Endothelial cell (in vitro differentiated cells): ENCODE data around the gene NRSN2. TPM values are rescaled to one million over a fixed set of nuclear protein-coding genes. Genes with fewer than 3 reads are reported as not detected.
"Not testable (repeated sequence)": the region's sequence is repeated elsewhere in the genome, so short reads cannot be mapped to it uniquely, and the experiment has no call there.

Experiments used
- DNase-seq: peaks from one replicate; pipeline ENCODE4 v3.0.0; 2021; ENCODE audit warnings: low spot score
- H3K27ac Mint-ChIP-seq: one replicate; pipeline ENCODE4 v1.8.0; 2021; ENCODE audit warnings: mixed read lengths, inconsistent platforms; ENCODE audit not compliant: unreplicated experiment
- H3K27me3 Mint-ChIP-seq: one replicate; pipeline ENCODE4 v1.8.0; 2021; ENCODE audit warnings: mild to moderate bottlenecking, moderate library complexity, mixed read lengths, inconsistent platforms; ENCODE audit not compliant: unreplicated experiment
- H3K36me3 Mint-ChIP-seq: one replicate; pipeline ENCODE4 v1.8.0; 2021; ENCODE audit warnings: mild to moderate bottlenecking, low read depth, mixed read lengths, inconsistent platforms; ENCODE audit not compliant: unreplicated experiment
- H3K4me1 Mint-ChIP-seq: one replicate; pipeline ENCODE4 v1.8.0; 2021; ENCODE audit warnings: mild to moderate bottlenecking, mixed read lengths, inconsistent platforms; ENCODE audit not compliant: unreplicated experiment
- H3K4me3 Mint-ChIP-seq: one replicate; pipeline ENCODE4 v1.8.0; 2021; ENCODE audit warnings: mild to moderate bottlenecking, mixed read lengths, inconsistent platforms; ENCODE audit not compliant: unreplicated experiment
- H3K9me3 Mint-ChIP-seq: one replicate; pipeline ENCODE4 v1.8.0; 2021; ENCODE audit warnings: mixed read lengths, inconsistent platforms; ENCODE audit not compliant: unreplicated experiment
- CTCF ChIP-seq: fragments of 200-600 bp; sonication (generic); IDR thresholded peaks from one replicate; pipeline ENCODE4 v1.5.0; 2021; ENCODE audit warnings: antibody characterized with exemption; ENCODE audit not compliant: unreplicated experiment
- total RNA-seq: library from RNA; stranded (reverse); fragmentation: NEBNext Ultra II Directional; extraction: Animal tissue kit (Norgen Biotek cat#: 25700); gene quantifications from one replicate; pipeline ENCODE4 v1.2.1, GENCODE V29; 2021; ENCODE audit not compliant: unreplicated experiment

The NRSN2 gene
- total RNA-seq, 1 donor from 2014 or later: 43.2 TPM

DNA sequence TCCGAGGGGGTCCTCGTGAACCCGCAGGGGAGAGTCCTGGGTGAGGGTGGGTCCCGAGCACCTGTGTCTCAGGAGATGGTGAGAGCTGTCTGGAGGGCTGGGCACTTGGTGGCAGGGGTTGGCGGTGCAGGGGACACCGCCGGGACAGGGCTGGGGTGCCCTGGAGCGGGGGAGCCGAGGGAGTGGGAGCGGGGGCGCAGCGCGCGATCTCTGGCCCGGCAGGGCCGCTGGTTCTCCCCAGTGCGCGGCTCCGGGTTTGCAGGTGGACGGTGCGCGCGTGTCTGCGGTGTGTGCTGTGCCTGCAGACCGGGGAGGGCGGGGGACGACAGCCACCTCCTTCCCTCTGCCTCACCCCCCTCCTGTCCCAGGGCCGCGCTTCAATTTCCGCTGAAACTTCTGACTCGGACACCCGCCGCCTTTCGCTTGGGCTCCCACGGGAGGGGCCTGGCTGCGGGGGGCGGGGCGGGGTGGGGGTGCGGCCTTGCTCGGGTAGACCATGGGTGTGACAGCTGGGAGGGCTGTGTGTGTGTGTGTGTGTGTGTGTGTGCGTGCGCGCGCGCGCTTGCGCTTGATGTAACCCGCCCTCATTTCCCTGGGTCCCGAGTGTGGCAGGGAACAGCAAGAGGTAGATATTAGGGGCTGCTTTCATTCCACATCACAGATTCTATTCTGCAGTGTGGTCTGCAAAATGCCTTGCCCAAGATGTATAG, 34.8 kb downstream of the NRSN2 start:
- H3K4me1 Mint-ChIP-seq: peaks cover 14% of the 10 kb centered on the region
- peaks cover 5% of the 10 kb centered on the region for H3K27me3 Mint-ChIP-seq
- peak overlapping the region; percentile 88 for H3K4me3 Mint-ChIP-seq
- peaks cover 4% of the 10 kb centered on the region for H3K36me3 Mint-ChIP-seq
- peak overlapping the region; percentile 57 for H3K27ac Mint-ChIP-seq
- DNase-seq: peak; percentile 50
- H3K9me3 Mint-ChIP-seq: no peaks in the 10 kb centered on the region
- TF ChIP-seq CTCF: no peak

DNA sequence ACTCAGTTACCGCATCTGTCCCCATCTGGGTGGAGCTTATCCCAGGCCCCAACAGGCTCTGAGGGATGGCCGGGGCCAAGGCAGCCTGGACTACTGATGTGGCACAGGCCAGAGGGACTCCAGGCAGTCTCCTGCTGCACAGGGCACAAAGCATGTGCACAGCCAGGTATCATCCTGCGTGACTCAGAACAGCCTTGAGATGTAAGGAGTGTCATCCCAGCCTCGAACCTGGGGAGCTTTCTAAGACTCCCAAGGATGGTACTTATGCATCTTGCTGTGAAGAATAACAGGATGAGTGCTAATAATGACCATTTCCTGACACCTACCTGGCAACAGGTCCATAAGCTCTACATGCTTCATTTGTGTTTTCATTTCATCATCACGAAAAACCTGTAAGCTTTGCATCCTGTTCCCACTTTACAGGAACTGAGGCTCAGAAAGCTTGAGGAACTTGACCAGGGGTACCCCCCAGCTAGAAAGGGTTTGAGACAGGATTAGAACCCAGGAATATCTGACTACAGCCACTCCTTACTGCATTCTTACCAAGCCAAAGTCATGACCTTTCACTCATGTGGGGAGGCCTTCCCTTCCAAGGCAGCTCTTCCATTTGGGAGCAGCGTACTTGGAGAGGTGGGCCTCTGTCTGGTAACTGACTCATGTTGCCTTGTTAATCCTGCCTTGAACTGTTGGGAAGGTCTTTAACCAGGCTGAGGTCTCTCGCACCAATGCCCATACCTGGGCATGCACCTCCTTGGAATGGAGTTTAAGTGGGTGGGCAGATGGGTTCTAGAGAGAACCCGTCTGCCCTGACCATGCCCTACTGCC, 35.6 kb downstream of the NRSN2 start:
- Mint-ChIP-seq H3K36me3 (peaks cover 5% of the 10 kb centered on the region), H3K4me1 (peaks cover 14% of the 10 kb centered on the region), H3K4me3 (peak overlapping the region; percentile 88), H3K9me3 (no peaks in the 10 kb centered on the region), H3K27me3 (peaks cover 5% of the 10 kb centered on the region), H3K27ac (no peak overlapping the region)
- no peak for DNase-seq
- TF ChIP-seq CTCF: no peak

DNA sequence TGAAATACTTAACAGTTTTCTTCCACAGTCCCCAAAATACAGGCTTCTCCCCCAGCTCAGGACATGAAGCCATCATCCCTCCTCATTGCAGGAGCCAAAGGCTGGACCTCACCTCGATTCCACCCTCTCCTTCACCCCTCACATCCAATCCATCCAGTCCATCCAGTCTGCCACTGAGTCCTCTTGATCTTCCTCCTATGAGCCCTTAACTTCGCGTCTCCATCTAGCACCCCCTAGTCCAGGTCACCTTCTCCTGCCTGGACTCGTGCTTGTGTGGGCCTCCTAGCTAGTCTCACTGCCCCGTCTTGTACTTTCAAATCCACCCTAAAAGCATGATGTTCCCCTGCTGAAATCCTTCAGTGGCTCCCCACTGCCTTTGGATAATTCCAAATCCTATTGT, 37.0 kb downstream of the NRSN2 start:
- Mint-ChIP-seq H3K36me3 (peaks cover 18% of the 10 kb centered on the region), H3K4me3 (no peak overlapping the region), H3K4me1 (peaks cover 14% of the 10 kb centered on the region), H3K27me3 (peaks cover 7% of the 10 kb centered on the region), H3K9me3 (no peaks in the 10 kb centered on the region), H3K27ac (no peak overlapping the region)
- no peak for TF ChIP-seq CTCF
- DNase-seq: no peak

DNA sequence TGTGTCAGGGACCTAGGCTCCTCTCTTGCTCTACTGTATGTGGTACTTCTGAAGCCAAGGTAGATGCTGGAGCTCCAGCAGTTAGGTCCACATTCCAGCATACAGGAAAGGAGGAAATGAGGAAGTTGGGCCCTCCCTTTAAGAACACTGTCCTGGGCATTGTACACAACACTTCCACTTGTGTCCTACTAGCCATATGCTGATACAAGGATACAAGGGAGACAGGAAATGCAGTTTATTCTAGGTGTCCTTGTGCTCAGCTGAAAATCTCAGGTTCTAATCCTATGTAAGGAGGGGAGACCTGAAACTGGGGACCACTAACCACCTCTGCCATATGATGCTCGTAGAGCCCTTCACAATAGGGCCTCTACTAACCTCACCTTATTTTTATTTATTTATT, 37.8 kb downstream of the NRSN2 start:
- H3K4me3 Mint-ChIP-seq: no peak overlapping the region
- no peak for TF ChIP-seq CTCF
- H3K36me3 Mint-ChIP-seq: peaks cover 24% of the 10 kb centered on the region
- H3K9me3 Mint-ChIP-seq: no peaks in the 10 kb centered on the region
- peak overlapping the region; percentile 30 for H3K27ac Mint-ChIP-seq
- H3K27me3 Mint-ChIP-seq: peaks cover 7% of the 10 kb centered on the region
- peaks cover 14% of the 10 kb centered on the region for H3K4me1 Mint-ChIP-seq
- DNase-seq: no peak

GRCh38 chr20:385448-385847, 38.5 kb downstream of the NRSN2 start:
- no peak for TF ChIP-seq CTCF
- Mint-ChIP-seq H3K4me1 (peaks cover 14% of the 10 kb centered on the region), H3K27me3 (peaks cover 7% of the 10 kb centered on the region), H3K4me3 (no peak overlapping the region), H3K9me3 (no peaks in the 10 kb centered on the region), H3K36me3 (peaks cover 25% of the 10 kb centered on the region), H3K27ac (no peak overlapping the region)
- DNase-seq: no peak

DNA sequence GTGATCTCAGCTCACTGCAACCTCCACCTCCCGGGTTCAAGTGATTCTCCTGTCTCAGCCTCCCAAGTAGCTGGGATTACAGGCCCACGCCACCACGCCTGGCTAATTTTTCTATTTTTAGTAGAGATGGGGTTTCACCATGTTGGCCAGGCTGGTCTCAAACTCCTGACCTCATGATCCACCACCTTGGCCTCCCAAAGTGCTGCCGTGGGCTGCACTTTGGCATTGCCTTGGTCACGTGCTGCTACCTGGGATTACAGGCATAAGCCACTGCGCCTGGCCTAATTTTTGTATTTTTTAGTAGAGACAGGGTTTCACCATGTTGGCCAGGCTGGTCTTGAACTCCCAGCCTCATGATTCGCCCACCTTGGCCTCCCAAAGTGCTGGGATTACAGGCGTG, 39.7 kb downstream of the NRSN2 start:
- peaks cover 28% of the 10 kb centered on the region for H3K36me3 Mint-ChIP-seq
- not testable (repeated sequence) for H3K27ac Mint-ChIP-seq, H3K9me3 Mint-ChIP-seq, DNase-seq, H3K27me3 Mint-ChIP-seq, H3K4me3 Mint-ChIP-seq
- peaks cover 14% of the 10 kb centered on the region for H3K4me1 Mint-ChIP-seq
